ENCODE results near the gene STARD3NL.

GRCh38 chr7:38129162-38129561, 48.9 kb upstream of the STARD3NL start:
- TF ChIP-seq POLR2A (IDR thresholded peaks at IDR 0.05): no peak
- TF ChIP-seq, protein P1, sequence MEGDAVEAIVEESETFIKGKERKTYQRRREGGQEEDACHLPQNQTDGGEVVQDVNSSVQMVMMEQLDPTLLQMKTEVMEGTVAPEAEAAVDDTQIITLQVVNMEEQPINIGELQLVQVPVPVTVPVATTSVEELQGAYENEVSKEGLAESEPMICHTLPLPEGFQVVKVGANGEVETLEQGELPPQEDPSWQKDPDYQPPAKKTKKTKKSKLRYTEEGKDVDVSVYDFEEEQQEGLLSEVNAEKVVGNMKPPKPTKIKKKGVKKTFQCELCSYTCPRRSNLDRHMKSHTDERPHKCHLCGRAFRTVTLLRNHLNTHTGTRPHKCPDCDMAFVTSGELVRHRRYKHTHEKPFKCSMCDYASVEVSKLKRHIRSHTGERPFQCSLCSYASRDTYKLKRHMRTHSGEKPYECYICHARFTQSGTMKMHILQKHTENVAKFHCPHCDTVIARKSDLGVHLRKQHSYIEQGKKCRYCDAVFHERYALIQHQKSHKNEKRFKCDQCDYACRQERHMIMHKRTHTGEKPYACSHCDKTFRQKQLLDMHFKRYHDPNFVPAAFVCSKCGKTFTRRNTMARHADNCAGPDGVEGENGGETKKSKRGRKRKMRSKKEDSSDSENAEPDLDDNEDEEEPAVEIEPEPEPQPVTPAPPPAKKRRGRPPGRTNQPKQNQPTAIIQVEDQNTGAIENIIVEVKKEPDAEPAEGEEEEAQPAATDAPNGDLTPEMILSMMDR (IDR thresholded peaks at IDR 0.05): no peak

Data from body of pancreas (tissue), 4 donors.